ENCODE results near the gene C10orf120. TPM values are rescaled to one million over a fixed set of nuclear protein-coding genes. Genes with fewer than 3 reads are reported as not detected.

Gene C10orf120
- total RNA-seq, 1 donor: not detected

DNA sequence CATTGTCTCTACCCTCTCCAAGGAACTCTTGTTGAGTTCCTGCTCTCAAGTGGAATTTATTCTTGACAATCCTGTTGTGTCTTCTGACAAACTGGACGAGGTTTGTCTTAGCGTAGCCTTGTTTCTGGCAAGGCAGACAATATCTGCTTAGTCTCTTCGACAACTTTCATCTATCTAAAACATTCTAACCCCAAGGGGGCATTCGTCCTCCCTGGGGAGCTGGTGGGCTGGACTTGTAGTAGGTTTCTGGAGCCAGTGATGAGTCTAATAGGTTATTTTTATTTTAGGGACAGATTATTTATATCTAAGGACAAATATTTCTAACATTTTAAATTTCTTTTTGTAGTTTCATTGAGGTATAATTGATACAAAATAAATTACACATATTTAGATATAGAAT, 7.3 kb upstream of the C10orf120 start:
- no peaks in the 10 kb centered on the region for H3K4me1 ChIP-seq (ENCODE audit: insufficient read depth, low read length)
- no peak for DNase-seq (ENCODE audit: insufficient read length, low spot score, missing footprints)
- no peaks in the 10 kb centered on the region for H3K36me3 ChIP-seq (ENCODE audit: insufficient read depth, low read length)
- no peak overlapping the region for H3K4me2 ChIP-seq (ENCODE audit: insufficient read depth, low read length)
- H4K20me1 ChIP-seq (ENCODE audit: insufficient read depth, low read length): no peaks in the 10 kb centered on the region
- no peak overlapping the region for H3K4me3 ChIP-seq (ENCODE audit: insufficient read depth, low read length)
- H3K27ac ChIP-seq (ENCODE audit: low read depth, low read length): no peak overlapping the region
- H2AFZ ChIP-seq (ENCODE audit: low read length): no peak overlapping the region
- H3K79me2 ChIP-seq (ENCODE audit: insufficient read depth, low read length): no peaks in the 10 kb centered on the region
- TF ChIP-seq, protein P1, sequence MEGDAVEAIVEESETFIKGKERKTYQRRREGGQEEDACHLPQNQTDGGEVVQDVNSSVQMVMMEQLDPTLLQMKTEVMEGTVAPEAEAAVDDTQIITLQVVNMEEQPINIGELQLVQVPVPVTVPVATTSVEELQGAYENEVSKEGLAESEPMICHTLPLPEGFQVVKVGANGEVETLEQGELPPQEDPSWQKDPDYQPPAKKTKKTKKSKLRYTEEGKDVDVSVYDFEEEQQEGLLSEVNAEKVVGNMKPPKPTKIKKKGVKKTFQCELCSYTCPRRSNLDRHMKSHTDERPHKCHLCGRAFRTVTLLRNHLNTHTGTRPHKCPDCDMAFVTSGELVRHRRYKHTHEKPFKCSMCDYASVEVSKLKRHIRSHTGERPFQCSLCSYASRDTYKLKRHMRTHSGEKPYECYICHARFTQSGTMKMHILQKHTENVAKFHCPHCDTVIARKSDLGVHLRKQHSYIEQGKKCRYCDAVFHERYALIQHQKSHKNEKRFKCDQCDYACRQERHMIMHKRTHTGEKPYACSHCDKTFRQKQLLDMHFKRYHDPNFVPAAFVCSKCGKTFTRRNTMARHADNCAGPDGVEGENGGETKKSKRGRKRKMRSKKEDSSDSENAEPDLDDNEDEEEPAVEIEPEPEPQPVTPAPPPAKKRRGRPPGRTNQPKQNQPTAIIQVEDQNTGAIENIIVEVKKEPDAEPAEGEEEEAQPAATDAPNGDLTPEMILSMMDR (IDR thresholded peaks at IDR 0.05; ENCODE audit: extremely low read depth, low read depth, low read length): no peak
- peaks cover 13% of the 10 kb centered on the region for H3K27me3 ChIP-seq (ENCODE audit: insufficient read depth, low read length)
- H3K9me3 ChIP-seq (ENCODE audit: low read depth, low read length): no peaks in the 10 kb centered on the region

DNA sequence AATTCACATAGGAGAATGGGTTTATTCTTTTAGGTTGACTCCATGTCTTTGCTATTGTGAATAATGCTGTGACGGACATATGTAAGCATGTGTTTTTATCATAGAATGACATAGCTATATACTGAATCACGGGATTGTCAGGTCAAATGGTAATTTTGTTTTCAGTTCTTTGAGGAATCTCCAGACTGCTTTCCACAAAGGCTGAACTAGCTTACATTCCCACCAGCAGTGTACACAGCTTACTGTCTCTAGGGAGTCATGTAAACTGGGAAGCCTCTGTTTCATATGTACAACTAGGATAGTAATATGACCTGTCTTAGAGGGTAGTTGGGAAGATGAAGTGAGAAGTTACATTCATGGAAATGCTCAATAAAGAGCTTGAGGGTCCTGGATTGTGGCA, 6.8 kb upstream of the C10orf120 start:
- TF ChIP-seq, protein P1 (IDR thresholded peaks at IDR 0.05; ENCODE audit: extremely low read depth, low read depth, low read length): no peak
- Histone ChIP-seq H3K79me2 (ENCODE audit: insufficient read depth, low read length) (no peaks in the 10 kb centered on the region), H3K4me1 (ENCODE audit: insufficient read depth, low read length) (no peaks in the 10 kb centered on the region), H2AFZ (ENCODE audit: low read length) (no peak overlapping the region), H3K27ac (ENCODE audit: low read depth, low read length) (no peak overlapping the region), H3K4me2 (ENCODE audit: insufficient read depth, low read length) (no peak overlapping the region), H3K36me3 (ENCODE audit: insufficient read depth, low read length) (no peaks in the 10 kb centered on the region), H4K20me1 (ENCODE audit: insufficient read depth, low read length) (no peaks in the 10 kb centered on the region), H3K9me3 (ENCODE audit: low read depth, low read length) (no peaks in the 10 kb centered on the region), H3K4me3 (ENCODE audit: insufficient read depth, low read length) (no peak overlapping the region), H3K27me3 (ENCODE audit: insufficient read depth, low read length) (peaks cover 13% of the 10 kb centered on the region)
- no peak for DNase-seq (ENCODE audit: insufficient read length, low spot score, missing footprints)

DNA sequence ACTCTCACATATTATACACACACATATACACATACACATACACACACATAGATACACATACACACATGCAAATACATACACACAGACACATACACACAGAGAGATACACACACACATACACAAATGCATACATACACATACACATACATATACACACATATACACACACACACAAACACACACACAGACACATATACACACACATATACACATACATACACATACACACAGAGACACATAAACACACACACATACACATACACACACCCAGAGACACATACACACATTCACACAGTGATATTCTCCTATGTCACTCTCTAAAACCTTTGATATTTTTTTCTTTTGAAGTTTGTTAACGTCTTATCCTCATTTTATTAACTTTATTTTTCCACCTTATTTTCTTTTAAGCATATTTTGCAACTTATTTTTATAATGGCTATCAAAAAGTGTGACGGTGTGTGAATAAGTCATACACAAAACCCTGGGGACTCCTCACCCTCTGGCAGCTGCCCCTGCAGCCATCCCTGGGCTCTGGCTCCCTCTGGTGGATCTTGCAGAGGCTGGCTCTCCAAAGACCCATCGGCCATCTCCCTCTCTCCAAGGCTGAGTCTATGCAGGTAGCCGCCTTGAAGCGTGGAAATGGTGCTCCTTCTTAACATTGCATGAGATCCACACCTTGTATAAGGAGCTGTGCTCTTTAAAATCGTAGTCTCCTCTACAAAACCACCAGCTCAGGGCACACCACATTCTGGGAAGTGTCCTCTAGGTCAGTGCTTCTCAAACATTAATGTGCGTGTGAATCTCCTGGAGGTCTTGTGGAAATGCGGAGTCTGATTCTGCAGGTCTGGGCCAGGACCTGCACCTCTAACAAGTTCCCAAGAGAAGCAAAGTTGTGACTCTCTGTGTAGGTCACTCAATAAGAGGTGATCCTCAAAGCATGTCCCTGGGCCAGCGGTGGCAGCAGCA, 4.1 kb upstream of the C10orf120 start:
- Histone ChIP-seq H3K4me3 (ENCODE audit: insufficient read depth, low read length) (no peak overlapping the region), H2AFZ (ENCODE audit: low read length) (no peak overlapping the region), H3K4me1 (ENCODE audit: insufficient read depth, low read length) (no peaks in the 10 kb centered on the region), H3K36me3 (ENCODE audit: insufficient read depth, low read length) (no peaks in the 10 kb centered on the region), H3K79me2 (ENCODE audit: insufficient read depth, low read length) (no peaks in the 10 kb centered on the region), H3K27me3 (ENCODE audit: insufficient read depth, low read length) (peaks cover 6% of the 10 kb centered on the region), H4K20me1 (ENCODE audit: insufficient read depth, low read length) (no peaks in the 10 kb centered on the region), H3K9me3 (ENCODE audit: low read depth, low read length) (no peaks in the 10 kb centered on the region), H3K27ac (ENCODE audit: low read depth, low read length) (no peak overlapping the region), H3K4me2 (ENCODE audit: insufficient read depth, low read length) (no peak overlapping the region)
- TF ChIP-seq, protein P1 (IDR thresholded peaks at IDR 0.05; ENCODE audit: extremely low read depth, low read depth, low read length): peak; percentile 96
- DNase-seq (ENCODE audit: insufficient read length, low spot score, missing footprints): peak; percentile 91

DNA sequence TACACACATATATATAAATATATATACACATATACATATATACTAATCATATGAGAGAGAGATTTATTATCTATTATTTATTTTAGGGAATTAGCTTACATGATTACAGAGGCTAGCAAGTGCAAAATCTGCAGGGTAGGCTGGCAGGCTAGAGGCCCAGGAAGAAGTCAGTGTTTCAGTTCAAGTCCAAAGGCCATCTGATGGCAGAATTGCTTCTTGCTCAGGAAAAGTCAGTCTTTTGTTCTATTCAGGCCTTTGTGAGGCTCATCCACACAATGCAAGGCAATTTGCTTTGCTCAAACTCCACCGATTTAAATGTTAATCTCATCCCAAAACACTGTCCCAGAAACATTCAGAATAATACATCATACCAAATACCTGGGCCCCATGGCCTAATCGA, 2.6 kb upstream of the C10orf120 start:
- no peak for DNase-seq (ENCODE audit: insufficient read length, low spot score, missing footprints)
- Histone ChIP-seq H3K36me3 (ENCODE audit: insufficient read depth, low read length) (no peaks in the 10 kb centered on the region), H4K20me1 (ENCODE audit: insufficient read depth, low read length) (no peaks in the 10 kb centered on the region), H3K4me2 (ENCODE audit: insufficient read depth, low read length) (no peak overlapping the region), H3K4me1 (ENCODE audit: insufficient read depth, low read length) (no peaks in the 10 kb centered on the region), H3K27me3 (ENCODE audit: insufficient read depth, low read length) (peaks cover 6% of the 10 kb centered on the region), H3K27ac (ENCODE audit: low read depth, low read length) (no peak overlapping the region), H3K9me3 (ENCODE audit: low read depth, low read length) (no peaks in the 10 kb centered on the region), H3K79me2 (ENCODE audit: insufficient read depth, low read length) (no peaks in the 10 kb centered on the region), H2AFZ (ENCODE audit: low read length) (no peak overlapping the region), H3K4me3 (ENCODE audit: insufficient read depth, low read length) (no peak overlapping the region)
- TF ChIP-seq, protein P1 (IDR thresholded peaks at IDR 0.05; ENCODE audit: extremely low read depth, low read depth, low read length): no peak
